Muscle of back (tissue), 11 donors: ENCODE data around the gene NTMT1. TPM values are rescaled to one million over a fixed set of nuclear protein-coding genes. Genes with fewer than 3 reads are reported as not detected.

Experiments used
- DNase-seq, 3 donors: peaks; one replicate each; pipeline versions ENCODE4 v3.0.0 to v3.0.0-alpha.2; 2013
- polyA plus RNA-seq, 10 donors: library from polyadenylated mRNA; unstranded; fragments of 120-200 nt; gene quantifications; one replicate each; pipeline ENCODE4 v1.2.1, GENCODE V29; 2013; ENCODE audit not compliant: insufficient read length in 10 of 10

NTMT1 gene
- polyA plus RNA-seq, 10 donors: 26.6 to 37.8 (median 34.4) TPM

- no peak for DNase-seq
These were observed 47.6 kb downstream of the NTMT1 start for GRCh38 chr9:129673602-129674001.

DNA sequence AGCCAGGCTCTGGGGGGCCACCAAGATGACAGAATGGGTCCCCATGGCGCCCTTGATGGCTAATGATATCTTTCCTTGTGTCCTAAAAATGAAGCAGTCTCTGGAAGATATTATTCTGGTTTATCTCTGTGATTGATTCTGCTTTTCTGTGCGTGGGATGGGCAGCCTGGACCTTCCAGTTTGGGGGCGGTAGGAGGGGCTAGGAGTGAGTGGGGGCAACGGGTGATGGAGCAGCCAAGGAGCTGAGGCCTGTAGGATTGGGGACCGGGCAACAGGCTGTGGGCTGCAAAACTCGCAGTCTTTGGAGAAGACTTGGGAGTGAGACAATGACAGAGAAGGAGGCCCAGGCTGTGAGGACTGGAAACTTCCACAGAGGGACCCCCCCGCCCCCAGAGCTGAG is 48.3 kb downstream of the NTMT1 start:
- no peak for DNase-seq

- peak in 1 of 3 donors; percentile 47 for DNase-seq
These were observed 49.7 kb downstream of the NTMT1 start for GRCh38 chr9:129675620-129676019.

- DNase-seq: no peak
These were observed 50.3 kb downstream of the NTMT1 start for GRCh38 chr9:129676287-129676686.

GRCh38 chr9:129676975-129677374 is 51.0 kb downstream of the NTMT1 start:
- peak in 2 of 3 donors; percentile 28 to 62 for DNase-seq

DNA sequence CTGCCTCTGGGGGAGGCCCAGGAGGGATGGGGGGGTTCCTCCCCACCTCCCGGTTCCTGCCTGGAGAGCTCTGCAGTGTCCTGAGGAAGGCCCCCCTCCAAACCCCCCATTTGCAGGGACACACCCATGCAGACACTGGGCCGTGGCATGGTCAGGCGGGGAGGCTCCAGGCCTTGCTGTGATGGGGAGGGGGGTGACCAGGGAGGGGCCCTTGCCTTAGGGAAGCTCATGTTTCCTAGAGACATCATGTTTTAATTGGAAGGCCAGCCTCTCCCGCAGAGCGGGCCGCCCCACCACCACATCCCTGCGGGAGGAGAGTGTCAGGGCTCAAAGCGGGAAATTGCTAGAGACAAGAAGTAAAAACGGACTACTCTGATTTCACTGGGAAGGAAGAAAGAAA is 51.5 kb downstream of the NTMT1 start:
- DNase-seq: peak in 2 of 3 donors; percentile 41 to 79

DNA sequence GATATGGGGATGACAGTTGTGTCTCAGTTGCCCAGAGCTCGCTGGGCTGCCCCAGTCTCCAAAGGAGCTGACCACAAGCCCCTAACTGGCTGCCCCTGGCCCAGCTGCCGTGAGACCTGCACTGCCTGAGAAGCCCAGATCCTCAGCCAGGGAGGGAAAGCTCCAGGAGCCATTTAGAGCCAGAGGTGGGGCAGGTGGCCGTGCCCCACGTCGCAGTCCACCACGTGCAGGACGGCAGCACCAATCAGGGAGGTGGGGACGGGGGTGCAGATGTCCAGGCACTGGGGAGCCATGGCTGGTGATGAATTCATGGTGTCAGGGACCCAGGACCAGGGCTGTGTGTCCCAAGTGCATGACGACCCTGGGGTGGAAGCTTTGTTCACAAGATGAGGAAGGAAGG is 52.9 kb downstream of the NTMT1 start:
- no peak for DNase-seq

DNA sequence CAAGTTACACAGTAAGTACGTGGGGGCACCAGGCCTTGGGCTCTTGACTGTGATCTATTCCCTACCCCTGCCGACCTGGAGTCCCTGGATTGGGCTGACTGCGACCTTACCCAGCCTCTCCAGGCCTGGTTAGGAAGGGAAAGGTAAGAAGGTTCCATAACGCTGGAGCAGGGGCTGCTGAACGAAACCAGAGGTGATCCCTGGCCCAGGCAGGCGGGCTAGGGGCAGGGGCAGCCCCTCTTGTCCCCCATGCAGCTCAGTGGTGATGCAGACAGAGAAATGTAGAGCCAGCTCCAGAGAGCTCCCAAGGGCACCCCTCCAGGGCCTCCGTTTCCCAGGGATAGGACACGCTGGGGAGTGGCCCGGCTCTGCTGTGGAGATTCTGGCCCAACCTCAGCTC is 53.6 kb downstream of the NTMT1 start:
- DNase-seq: no peak

- no peak for DNase-seq
These were observed 56.0 kb downstream of the NTMT1 start for GRCh38 chr9:129681924-129682323.

DNA sequence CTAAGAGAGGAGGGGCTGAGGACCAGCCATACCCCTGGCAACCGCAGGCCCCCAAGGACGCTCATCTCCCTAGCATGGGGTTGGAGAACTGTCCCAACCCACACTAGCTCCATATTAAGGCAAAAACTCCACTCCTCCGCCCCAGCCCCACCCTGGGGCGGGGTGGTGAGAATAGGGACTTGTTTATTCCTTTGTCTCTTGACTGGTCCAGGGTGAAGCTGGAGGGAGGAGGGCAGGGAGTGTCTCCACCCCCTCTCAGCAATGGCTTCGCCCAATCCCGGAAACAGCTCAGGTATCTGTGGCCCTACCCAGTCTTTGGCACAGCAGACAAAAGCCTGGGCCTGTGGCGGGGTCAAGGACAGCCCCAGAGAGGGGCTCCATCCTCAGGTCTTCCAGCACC is 56.4 kb downstream of the NTMT1 start:
- DNase-seq: no peak

GRCh38 chr9:129685220-129685932 is 59.4 kb downstream of the NTMT1 start:
- DNase-seq: no peak

Other genes with a start within 250 kb of the NTMT1 start
- under 1 TPM in 2 of 10 donors, not detected in 8; 0.17 to 0.18 TPM for gene C9orf50, start 5.1 kb upstream of the NTMT1 start, polyA plus RNA-seq
- gene ASB6, start 16.0 kb downstream of the NTMT1 start, polyA plus RNA-seq: 10 to 100 TPM; 10.6 to 13.8 (median 11.9) TPM
- gene PRRX2, start 39.5 kb downstream of the NTMT1 start, polyA plus RNA-seq: 1 to 10 TPM; 1.7 to 9.3 (median 3.9) TPM
- gene PTGES, start 126.9 kb downstream of the NTMT1 start, polyA plus RNA-seq: 10 to 100 TPM in 2 of 10 donors, 1 to 10 TPM in 8; 6.3 to 14.3 (median 8.2) TPM
- gene TOR1B, start 177.0 kb downstream of the NTMT1 start, polyA plus RNA-seq: 10 to 100 TPM; 13.0 to 17.8 (median 15.4) TPM
- gene TOR1A, start 198.0 kb downstream of the NTMT1 start, polyA plus RNA-seq: 10 to 100 TPM; 22.7 to 31.1 (median 24.9) TPM
- 10 to 100 TPM; 37.3 to 59.1 (median 52.0) TPM for gene C9orf78, start 209.1 kb downstream of the NTMT1 start, polyA plus RNA-seq
- 10 to 100 TPM in 8 of 10 donors, 1 to 10 TPM in 2; 9.2 to 14.4 (median 12.5) TPM for gene USP20, start 209.3 kb downstream of the NTMT1 start, polyA plus RNA-seq